NCI-H2227 treated with DMSO at 0.1 percent for 48 hours (cell line): ENCODE data around the gene ABCB11.
A peak's percentile ranks its signal among the peaks of the same experiment; 100 is the strongest.
"Not testable (repeated sequence)": the region's sequence is repeated elsewhere in the genome, so short reads cannot be mapped to it uniquely, and the experiment has no call there.

ENCODE experiments used
- DNase-seq: peaks from one replicate; lab custom pipeline; 2025; lab: John Stamatoyannopoulos, UW

Gene ABCB11

DNA sequence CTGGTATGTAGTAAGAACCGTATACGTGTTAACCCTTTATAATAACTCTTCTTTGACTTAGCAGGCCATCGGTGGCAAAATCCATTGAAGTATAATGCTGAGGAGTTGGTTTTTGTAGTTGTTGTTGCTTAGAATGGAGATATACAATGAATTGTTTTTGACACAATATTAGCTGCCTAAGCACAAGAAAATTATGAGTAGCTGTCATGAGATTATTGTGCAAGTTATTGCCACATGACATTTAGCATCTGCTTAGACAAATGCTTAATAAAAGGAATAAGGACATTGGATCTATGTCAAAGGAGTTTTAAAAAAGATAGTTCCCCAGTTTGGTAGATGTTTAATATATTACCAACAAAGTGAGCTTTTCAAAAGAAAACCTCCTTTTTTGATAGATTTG, 59.9 kb downstream of the ABCB11 start:
- DNase-seq: no peak

- no peak for DNase-seq
Observed at GRCh38 chr2:168970711-168971233, 60.4 kb downstream of the ABCB11 start.

- no peak for DNase-seq
Observed at GRCh38 chr2:168969865-168970264, 61.3 kb downstream of the ABCB11 start.

DNA sequence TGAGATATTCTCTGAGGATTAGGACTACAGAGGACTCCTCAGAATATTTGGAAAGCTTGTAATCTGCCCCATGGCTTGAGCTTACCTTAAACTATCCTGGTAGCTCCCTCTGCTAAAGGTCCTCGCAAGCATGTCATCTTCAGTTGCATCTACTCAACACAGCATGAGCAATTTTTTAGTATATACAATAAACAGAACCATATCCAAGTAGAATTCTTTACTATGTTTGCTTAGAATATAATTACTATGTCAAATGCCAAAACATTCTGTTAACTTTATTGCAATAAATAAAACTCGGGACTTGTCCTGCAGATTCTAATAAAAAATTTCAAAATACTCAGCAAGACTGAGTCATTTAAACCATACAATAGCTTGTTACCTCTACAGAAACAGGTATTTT, 62.8 kb downstream of the ABCB11 start:
- DNase-seq: no peak

DNA sequence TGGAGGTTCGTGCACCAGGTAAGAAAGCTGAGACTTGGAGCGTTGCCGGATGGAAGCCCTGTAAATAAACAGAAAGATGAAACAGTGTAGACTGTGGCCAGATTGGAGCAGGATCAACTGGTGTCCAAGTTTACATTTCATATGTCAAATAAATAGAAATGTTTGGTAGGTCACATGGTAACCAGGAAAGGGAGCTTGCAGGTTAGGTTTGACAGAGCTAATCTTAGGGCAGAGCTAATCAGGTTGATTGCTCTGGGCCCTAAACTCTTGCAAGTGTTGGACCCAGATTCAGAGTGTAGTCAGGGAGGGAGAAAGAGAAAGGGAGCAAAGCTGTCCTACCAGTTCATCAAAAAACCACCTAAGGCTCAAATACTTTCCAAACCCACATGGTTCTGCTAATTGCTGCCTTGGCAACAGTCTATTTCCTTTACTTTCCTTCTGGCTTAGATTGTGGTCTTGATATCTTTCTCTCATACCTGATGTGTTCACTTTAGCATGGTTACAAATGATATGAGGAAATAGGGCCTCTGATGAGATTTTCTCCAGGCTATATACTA, 66.8 kb downstream of the ABCB11 start:
- DNase-seq: no peak

DNA sequence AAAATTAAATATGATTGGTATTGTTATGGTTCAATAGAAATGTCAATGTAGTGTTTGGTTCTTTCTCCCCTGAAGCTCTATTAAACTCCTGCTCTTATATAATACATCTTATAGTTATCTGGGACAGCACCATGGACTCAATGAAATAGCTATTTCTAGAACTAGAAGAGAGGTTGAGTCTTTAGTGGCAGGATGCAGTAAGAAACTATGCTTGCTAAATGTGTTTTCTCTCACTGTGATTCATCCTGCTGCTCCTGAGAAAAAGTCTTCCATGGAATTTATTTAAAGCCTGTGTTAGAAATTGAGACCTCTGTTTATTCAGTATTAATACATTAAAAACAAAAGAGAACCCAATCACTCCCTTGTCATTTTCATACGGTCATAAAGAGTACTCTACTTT, 68.5 kb downstream of the ABCB11 start:
- DNase-seq: no peak

GRCh38 chr2:168961450-168962229, 69.5 kb downstream of the ABCB11 start:
- DNase-seq: peak; percentile 79

DNA sequence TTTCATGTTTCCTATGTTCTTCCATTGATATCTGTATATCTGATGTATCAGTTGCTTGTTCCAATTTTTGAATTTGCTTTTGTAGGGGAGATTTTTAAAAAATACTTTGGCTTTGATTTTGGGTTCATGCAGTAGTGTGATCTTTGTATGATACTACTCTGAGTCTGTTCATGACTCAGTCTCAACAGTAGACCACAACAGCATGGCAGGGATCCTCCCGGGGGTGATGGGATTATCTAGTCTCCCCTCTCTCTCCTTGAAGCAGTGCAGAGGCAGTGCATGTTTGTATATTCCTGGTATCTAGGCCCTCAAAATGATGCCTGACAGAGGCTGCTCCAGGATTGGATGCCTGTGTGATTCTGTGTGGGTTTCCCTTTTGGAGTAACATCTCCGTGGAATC, 74.7 kb downstream of the ABCB11 start:
- no peak for DNase-seq

DNA sequence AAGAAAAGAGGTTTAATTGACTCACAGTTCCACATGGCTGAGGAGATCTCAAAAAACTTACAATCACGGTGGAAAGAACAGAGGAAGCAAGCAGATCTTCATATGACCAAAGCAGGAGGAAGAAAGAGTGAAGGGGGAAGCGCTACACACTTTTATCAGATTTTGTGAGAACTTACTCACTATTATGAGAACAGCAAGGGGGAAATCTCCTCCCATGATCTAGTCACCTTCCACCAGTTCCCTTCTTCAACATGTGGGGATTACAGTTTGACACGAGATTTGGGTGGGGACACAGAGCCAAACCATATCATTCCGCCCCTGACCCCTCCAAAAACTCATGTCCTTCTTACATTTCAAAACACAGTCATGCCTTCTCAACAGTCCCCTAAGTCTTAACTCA, 75.8 kb downstream of the ABCB11 start:
- DNase-seq: no peak

- no peak for DNase-seq
Observed at GRCh38 chr2:168954256-168954655, 76.9 kb downstream of the ABCB11 start.

- DNase-seq: no peak
Observed at GRCh38 chr2:168952424-168952823, 78.7 kb downstream of the ABCB11 start.

- DNase-seq: no peak
Observed at GRCh38 chr2:168951871-168952270, 79.3 kb downstream of the ABCB11 start.

DNA sequence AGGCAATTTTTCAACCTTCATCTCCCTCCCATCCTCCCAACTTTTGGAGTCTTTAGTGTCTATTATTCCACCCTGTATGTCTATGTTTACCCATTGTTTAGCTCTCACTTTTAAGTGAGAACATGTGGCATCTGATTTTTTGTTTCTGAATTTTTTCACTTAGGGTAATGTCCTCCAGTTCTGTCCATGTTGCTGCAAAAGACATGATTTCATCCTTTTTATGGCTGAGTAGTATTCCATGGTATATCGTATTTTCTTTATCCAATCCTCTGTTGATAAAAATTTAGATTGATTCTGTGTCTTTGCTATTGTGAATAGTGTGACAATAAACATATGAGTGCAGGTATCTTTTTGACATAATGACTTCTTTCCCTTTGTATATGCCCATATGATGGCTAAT, 81.8 kb downstream of the ABCB11 start:
- no peak for DNase-seq

DNA sequence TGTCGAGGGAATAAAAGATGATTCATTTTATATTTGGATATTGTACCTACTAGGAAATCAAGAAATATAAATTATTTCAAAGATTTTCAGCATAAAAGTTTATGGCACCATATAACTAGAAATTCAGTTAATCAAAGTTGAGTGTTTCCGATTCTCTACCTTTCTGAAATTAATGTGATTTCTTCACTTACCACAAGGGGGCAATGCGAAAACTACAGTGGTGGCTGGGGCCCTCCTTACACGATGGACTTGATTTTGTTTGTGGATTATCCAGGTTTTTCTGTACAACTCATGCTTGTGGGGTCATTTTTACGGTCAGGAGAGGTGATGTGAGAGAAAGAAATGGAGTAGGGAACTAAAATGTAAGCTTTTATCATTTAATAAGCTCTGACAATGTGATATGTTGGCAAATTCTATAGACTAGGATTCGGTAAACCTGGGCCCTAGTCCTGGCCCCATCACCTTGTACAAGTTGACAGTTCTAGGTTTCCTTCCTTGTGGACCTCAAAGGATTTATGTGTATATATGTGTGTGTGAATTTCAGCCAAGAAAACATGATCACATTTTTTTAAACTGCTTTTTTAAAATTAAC, 82.4 kb downstream of the ABCB11 start:
- no peak for DNase-seq

DNA sequence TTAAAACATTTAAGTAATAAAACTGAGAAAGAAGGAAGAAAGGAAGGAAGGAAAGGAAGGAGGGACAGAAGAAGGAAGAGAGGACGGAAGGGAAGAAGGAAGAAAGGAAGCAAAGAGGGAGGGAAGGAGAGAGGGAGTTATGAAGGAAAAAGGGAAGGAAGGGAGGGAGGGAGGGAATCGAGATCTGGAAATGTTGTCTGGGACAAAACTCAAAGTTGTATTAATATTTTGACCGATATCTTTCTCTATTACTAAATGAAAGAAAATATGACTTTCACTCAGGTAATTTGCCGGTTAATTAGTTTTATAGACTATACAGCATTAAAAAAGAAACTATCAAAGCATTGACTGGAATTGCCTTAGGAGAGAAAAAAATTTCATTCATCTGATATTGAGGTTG, 85.6 kb downstream of the ABCB11 start:
- DNase-seq: no peak

DNA sequence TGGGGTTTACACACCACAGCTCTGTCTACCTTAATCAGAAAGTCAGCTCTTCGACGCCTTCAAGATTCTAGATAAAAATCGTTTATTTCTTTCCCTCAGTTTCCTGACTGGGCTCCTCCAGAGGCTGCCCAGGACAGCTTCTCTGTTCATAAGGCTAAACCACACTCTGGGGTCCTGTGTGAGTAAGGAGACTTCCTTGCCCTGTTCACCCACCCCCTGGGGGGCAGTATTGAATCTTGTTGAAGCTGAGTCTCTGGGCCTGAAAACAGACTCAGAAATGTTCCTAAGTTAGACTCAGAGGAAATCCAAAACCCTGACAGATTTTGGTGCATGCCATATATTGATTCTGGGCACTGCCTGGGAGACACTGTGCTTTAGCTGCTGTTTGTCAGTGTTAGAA, 87.1 kb downstream of the ABCB11 start:
- no peak for DNase-seq

GRCh38 chr2:168941297-168941696, 89.8 kb downstream of the ABCB11 start:
- DNase-seq: no peak

- DNase-seq: no peak
Observed at GRCh38 chr2:168939918-168940317, 91.2 kb downstream of the ABCB11 start.

- DNase-seq: no peak
Observed at GRCh38 chr2:168939061-168939460, 92.1 kb downstream of the ABCB11 start.

- no peak for DNase-seq
Observed at GRCh38 chr2:168935810-168936581, 95.1 kb downstream of the ABCB11 start.

- DNase-seq: no peak
Observed at GRCh38 chr2:168934826-168935225, 96.3 kb downstream of the ABCB11 start.

DNA sequence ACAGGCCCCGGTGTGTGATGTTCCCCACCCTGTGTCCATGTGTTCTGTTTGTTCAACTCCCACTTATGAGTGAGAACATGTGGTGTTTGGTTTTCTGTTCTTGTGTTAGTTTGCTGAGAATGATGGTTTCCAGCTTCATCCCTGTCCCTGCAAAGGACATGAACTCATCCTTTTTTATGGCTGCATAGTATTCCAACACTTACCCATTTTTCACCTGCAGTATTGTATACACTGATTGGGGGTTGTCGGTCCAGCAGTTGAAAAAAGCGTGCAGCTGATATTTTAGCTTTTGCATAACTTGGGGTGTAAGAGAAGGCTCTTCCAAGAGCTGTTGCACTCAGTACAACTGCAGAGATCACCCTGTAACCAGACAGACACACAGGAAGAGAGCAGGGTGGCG, 99.0 kb downstream of the ABCB11 start:
- DNase-seq: not testable (repeated sequence)

DNA sequence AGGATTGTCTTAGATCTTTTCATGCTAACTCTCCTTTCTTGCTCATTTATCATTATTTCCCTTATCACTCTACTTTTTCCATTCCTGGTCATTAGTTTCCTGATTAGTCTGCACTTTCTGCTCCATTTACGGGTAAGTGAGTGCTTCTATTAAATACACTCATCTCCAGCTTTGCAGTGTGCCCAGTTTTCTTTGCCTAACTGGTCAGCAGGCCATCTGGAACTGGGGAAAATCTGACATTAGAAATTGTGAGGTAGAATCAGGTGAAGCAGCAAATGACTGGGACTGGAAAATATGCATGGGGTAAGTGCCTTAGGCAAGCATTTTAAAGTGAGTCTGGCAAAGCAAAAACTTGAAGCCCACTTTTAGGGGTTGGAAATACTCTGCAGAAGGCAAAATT, 100.9 kb downstream of the ABCB11 start:
- DNase-seq: no peak
